Transverse colon (tissue), 3 donors: ENCODE results near the gene PDZD2.

Experiments used
- EP300 ChIP-seq: sonication (generic); formaldehyde crosslinking; IDR thresholded peaks from one replicate; pipeline ENCODE4 v1.6.1; 2017; ENCODE audit warnings: antibody characterized with exemption, low read depth
- POLR2A ChIP-seq: fragments of 450-650 bp; IDR thresholded peaks from one replicate; pipeline ENCODE4 v1.6.1; 2016; ENCODE audit warnings: antibody characterized with exemption, mild to moderate bottlenecking, moderate library complexity
- TF ChIP-seq, protein P1 (sequence below), 5 experiments: fragments of 200-600 bp in 3 of 5; fragments of 450-650 bp in 2 of 5; sonication (generic) in 3 of 5; IDR thresholded peaks; 1 replicate in 2 of 5; 2 replicates in 3 of 5; pipeline ENCODE4 v1.5.1; 2016 to 2017; ENCODE audit warnings: antibody characterized with exemption in 5 of 5, inconsistent platforms in 3 of 5, mild to moderate bottlenecking in 2 of 5, moderate library complexity in 1 of 5

DNA sequence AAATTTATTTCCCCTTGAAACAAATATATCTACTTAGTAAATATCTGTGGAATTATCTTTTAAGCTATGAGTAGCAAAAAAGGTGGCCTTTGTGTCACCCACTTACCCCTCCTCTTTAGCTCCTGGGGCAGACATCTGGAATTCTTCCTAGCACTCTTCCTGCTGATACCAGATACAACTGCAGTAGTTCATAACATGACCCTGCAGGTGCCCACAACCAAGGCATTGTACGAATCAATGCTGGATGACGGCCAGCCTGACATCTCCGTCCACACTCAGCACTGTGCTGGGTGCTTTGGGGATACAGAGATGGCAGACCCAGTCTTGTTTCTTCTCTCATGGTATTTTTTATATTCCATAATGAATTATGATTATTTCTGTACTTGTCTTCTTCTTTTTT is 382.8 kb downstream of the PDZD2 start:
- TF ChIP-seq, protein P1, sequence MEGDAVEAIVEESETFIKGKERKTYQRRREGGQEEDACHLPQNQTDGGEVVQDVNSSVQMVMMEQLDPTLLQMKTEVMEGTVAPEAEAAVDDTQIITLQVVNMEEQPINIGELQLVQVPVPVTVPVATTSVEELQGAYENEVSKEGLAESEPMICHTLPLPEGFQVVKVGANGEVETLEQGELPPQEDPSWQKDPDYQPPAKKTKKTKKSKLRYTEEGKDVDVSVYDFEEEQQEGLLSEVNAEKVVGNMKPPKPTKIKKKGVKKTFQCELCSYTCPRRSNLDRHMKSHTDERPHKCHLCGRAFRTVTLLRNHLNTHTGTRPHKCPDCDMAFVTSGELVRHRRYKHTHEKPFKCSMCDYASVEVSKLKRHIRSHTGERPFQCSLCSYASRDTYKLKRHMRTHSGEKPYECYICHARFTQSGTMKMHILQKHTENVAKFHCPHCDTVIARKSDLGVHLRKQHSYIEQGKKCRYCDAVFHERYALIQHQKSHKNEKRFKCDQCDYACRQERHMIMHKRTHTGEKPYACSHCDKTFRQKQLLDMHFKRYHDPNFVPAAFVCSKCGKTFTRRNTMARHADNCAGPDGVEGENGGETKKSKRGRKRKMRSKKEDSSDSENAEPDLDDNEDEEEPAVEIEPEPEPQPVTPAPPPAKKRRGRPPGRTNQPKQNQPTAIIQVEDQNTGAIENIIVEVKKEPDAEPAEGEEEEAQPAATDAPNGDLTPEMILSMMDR (IDR thresholded peaks at IDR 0.05), result no peak
- TF ChIP-seq POLR2A (no peak), EP300 (no peak)
